ENCODE data around the gene RALGDS. TPM values are rescaled to one million over a fixed set of nuclear protein-coding genes. Genes with fewer than 3 reads are reported as not detected.
A peak's percentile ranks its signal among the peaks of the same experiment; 100 is the strongest.

Gene RALGDS
- total and polyA plus RNA-seq, 9 of the 15 experiments (the other 6 are each of a cell fraction or from before 2014, with no cell fraction given): 0.75 to 43.3 (median 27.1) TPM

DNA sequence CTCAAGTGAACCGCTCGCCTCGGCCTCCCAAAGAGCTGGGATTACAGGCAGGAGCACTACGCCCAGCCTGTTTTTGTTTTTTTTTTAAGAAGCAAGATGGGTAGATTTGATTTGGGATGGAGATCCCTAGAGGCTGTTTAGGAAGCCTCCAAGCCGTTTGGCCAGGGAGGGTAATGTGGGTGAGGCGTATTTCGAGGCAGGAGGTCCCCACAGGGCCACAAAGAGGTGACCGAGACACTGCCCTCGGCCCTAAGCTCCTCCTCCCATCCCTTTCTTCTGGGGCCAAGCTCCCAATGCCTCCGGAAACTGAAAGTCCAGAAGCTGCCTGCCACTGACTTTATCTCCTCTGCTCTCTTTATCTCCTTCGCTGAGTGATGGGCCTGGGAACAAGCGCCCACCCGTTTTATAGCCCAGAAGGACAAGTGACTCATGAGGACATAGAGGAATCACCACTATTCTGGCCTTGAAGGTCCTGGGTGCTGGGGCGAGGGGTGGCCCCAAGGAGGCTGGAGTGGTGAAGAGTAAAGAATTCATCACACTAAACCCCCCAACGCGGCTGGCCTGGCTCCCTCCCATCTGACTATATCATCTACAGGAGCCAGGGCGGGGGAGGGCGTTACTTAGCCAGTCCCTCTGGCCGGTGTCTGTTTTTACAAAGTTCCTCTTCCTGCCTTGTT lies 2.0 kb upstream of the RALGDS start (continued):
- TF ChIP-seq RAD51 (IDR thresholded peaks at IDR 0.05; ENCODE audit: borderline replicate concordance, low read depth) (0 out of 2 replicates have a peak, but pooled peaks have one; percentile 25), TOE1 (IDR thresholded peaks at IDR 0.05; ENCODE audit: borderline replicate concordance) (peak; percentile 39; the same call in 1 of the 2 replicates), TOE1 (CRISPR knock-in tag; IDR thresholded peaks at IDR 0.05; ENCODE audit: borderline replicate concordance, low read depth) (no peak), ADNP (tag; IDR thresholded peaks at IDR 0.05) (no peak), SP2 (IDR thresholded peaks at IDR 0.05; ENCODE audit: extremely low read depth, low read depth, low read length, poor library complexity, severe bottlenecking) (no peak), TGIF2 (CRISPR knock-in tag; IDR thresholded peaks at IDR 0.05) (no peak), ZC3H4 (CRISPR knock-in tag; IDR thresholded peaks at IDR 0.05; ENCODE audit: borderline replicate concordance) (no peak), KLF1 (tag; IDR thresholded peaks at IDR 0.05) (no peak), GABPA (tag; conservative IDR thresholded peaks at IDR 0.05; ENCODE audit: low read depth) (peak; percentile 62), ZNF778 (CRISPR knock-in tag; IDR thresholded peaks at IDR 0.05) (no peak), SRSF1 (IDR thresholded peaks at IDR 0.05; ENCODE audit: low read depth, low read length) (no peak), TEAD4 (IDR thresholded peaks at IDR 0.05; ENCODE audit: low read length) (no peak), TEAD4 (CRISPR knock-in tag; IDR thresholded peaks at IDR 0.05; ENCODE audit: borderline replicate concordance) (no peak), SOX6 (IDR thresholded peaks at IDR 0.05) (peak; percentile 85), KLF6 (CRISPR knock-in tag; IDR thresholded peaks at IDR 0.05; ENCODE audit: borderline replicate concordance) (no peak), ZEB2 (IDR thresholded peaks at IDR 0.05) (no peak; the same call in 1 of the 2 replicates), HNRNPL (IDR thresholded peaks at IDR 0.05; ENCODE audit: low read depth, low read length) (no peak)
- TF ChIP-seq, protein P1, sequence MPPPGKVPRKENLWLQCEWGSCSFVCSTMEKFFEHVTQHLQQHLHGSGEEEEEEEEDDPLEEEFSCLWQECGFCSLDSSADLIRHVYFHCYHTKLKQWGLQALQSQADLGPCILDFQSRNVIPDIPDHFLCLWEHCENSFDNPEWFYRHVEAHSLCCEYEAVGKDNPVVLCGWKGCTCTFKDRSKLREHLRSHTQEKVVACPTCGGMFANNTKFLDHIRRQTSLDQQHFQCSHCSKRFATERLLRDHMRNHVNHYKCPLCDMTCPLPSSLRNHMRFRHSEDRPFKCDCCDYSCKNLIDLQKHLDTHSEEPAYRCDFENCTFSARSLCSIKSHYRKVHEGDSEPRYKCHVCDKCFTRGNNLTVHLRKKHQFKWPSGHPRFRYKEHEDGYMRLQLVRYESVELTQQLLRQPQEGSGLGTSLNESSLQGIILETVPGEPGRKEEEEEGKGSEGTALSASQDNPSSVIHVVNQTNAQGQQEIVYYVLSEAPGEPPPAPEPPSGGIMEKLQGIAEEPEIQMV (tag; conservative IDR thresholded peaks at IDR 0.05; ENCODE audit: low read depth): no peak
- TF ChIP-seq, protein P2, sequence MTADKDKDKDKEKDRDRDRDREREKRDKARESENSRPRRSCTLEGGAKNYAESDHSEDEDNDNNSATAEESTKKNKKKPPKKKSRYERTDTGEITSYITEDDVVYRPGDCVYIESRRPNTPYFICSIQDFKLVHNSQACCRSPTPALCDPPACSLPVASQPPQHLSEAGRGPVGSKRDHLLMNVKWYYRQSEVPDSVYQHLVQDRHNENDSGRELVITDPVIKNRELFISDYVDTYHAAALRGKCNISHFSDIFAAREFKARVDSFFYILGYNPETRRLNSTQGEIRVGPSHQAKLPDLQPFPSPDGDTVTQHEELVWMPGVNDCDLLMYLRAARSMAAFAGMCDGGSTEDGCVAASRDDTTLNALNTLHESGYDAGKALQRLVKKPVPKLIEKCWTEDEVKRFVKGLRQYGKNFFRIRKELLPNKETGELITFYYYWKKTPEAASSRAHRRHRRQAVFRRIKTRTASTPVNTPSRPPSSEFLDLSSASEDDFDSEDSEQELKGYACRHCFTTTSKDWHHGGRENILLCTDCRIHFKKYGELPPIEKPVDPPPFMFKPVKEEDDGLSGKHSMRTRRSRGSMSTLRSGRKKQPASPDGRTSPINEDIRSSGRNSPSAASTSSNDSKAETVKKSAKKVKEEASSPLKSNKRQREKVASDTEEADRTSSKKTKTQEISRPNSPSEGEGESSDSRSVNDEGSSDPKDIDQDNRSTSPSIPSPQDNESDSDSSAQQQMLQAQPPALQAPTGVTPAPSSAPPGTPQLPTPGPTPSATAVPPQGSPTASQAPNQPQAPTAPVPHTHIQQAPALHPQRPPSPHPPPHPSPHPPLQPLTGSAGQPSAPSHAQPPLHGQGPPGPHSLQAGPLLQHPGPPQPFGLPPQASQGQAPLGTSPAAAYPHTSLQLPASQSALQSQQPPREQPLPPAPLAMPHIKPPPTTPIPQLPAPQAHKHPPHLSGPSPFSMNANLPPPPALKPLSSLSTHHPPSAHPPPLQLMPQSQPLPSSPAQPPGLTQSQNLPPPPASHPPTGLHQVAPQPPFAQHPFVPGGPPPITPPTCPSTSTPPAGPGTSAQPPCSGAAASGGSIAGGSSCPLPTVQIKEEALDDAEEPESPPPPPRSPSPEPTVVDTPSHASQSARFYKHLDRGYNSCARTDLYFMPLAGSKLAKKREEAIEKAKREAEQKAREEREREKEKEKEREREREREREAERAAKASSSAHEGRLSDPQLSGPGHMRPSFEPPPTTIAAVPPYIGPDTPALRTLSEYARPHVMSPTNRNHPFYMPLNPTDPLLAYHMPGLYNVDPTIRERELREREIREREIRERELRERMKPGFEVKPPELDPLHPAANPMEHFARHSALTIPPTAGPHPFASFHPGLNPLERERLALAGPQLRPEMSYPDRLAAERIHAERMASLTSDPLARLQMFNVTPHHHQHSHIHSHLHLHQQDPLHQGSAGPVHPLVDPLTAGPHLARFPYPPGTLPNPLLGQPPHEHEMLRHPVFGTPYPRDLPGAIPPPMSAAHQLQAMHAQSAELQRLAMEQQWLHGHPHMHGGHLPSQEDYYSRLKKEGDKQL (CRISPR knock-in tag; IDR thresholded peaks at IDR 0.05; ENCODE audit: borderline replicate concordance): no peak
- TF ChIP-seq, protein P3, sequence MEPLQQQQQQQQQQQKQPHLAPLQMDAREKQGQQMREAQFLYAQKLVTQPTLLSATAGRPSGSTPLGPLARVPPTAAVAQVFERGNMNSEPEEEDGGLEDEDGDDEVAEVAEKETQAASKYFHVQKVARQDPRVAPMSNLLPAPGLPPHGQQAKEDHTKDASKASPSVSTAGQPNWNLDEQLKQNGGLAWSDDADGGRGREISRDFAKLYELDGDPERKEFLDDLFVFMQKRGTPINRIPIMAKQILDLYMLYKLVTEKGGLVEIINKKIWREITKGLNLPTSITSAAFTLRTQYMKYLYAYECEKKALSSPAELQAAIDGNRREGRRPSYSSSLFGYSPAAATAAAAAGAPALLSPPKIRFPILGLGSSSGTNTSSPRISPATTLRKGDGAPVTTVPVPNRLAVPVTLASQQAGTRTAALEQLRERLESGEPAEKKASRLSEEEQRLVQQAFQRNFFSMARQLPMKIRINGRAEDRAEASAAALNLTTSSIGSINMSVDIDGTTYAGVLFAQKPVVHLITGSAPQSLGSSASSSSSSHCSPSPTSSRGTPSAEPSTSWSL (CRISPR knock-in tag; IDR thresholded peaks at IDR 0.05; ENCODE audit: borderline replicate concordance): no peak
